HG02981 (cell line): Measurements from ENCODE around the gene COL26A1.

Experiments
- ATAC-seq: cut with Tn5 transposase; IDR thresholded peaks from one replicate; pipeline ENCODE4 v1.9.1; 2021; ENCODE audit warnings: mild to moderate bottlenecking, moderate library complexity; ENCODE audit not compliant: unreplicated experiment

Gene COL26A1

DNA sequence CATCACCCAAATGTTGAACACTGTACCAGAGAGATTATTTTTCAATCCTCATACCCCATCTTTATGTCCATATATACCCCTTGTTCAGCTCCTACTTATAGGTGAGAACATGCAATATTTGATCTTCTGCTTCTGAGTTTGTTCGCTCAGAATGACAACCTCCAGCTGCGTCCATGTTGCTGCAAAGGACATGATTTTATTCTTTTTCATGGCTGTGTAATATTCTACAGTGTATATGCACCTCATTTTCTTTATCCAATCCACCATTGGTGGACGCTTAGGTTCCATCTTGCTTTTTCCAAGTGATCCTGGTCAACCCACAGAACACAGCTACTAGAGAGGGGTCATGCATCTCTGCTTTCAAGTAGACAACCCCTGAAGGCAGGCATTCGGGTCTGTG is 166.9 kb downstream of the COL26A1 start:
- ATAC-seq, result no peak

DNA sequence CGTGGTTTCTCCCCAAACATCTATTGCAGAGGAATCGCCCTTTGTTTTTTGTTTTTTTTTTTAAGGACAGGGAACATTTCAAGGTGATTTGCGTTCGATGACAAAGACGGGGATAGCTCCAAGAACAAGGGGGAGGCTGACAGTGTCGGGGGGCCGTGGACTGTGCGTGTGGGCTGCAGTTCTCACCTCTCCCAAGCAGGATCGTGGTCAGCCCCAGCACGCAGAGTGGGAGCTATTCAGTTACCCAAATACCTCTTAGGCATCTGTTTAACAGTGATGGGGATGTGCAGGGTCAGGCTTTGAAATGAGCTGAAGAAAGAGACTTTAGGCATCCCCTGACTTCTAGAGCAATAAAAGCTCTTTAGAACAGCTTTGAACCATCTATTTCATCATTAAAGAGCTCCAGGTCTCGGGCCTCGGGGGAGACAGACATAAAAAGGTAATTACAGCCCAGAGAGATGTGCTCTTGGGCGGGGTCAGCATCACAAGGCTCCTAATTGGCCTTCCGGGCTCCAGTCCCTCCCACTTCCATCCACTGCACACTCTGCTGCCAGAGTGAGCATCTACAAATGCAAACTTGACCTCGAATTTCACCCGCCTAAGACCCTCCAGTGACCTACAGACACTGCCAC is 169.2 kb downstream of the COL26A1 start:
- no peak for ATAC-seq

DNA sequence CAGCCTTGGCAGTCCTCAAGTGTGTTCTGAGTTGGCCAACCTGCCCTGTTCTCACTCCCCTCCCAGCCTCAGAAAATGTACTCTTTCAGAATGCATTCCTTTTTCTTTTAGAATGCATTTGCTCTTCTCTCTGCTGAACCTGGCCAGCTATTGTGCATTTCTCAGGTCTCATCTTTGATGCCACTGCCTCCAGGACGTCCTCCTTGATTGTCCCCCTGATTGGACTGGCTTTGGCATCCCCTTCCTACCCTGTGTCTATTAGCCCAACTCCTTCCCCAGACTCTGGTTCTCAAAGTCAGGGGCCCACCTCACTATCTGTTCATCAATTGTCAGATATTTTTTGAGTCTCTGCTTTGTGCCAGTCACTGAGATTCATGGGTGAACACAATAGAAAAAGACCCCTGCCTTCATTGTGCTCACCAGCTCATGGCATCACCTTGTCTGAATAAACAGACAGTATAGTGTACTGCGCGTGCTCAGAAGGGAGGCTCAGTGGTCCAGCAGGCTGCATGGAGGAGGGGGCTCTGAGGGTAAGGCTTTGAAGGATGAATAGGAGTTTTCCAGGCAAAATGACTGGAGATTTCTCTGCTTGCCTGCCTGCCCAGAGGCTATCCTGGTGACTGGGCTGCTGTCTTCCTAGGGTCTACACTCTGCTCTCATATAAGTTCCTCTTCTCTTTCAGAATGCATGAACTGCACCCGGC is 169.9 kb downstream of the COL26A1 start:
- ATAC-seq, result no peak

DNA sequence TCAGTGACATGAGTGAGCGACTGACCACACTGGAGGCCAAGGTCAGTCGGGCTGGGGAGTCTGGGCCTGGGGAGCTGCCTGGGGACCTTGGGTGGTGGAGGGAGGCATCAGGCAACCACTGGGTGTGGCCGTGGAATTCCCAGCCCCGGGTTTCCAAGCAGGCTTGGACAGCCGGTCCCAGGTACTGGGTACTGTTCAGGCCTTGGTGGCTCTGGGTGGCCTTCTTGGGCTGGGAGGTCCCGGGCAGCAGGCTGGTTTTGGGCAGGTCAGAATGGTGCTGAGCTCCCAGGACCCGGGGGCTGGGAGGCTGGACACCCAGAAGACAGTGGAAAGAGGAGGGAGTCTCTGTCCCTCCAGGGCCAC is 170.4 kb downstream of the COL26A1 start:
- ATAC-seq, result no peak

DNA sequence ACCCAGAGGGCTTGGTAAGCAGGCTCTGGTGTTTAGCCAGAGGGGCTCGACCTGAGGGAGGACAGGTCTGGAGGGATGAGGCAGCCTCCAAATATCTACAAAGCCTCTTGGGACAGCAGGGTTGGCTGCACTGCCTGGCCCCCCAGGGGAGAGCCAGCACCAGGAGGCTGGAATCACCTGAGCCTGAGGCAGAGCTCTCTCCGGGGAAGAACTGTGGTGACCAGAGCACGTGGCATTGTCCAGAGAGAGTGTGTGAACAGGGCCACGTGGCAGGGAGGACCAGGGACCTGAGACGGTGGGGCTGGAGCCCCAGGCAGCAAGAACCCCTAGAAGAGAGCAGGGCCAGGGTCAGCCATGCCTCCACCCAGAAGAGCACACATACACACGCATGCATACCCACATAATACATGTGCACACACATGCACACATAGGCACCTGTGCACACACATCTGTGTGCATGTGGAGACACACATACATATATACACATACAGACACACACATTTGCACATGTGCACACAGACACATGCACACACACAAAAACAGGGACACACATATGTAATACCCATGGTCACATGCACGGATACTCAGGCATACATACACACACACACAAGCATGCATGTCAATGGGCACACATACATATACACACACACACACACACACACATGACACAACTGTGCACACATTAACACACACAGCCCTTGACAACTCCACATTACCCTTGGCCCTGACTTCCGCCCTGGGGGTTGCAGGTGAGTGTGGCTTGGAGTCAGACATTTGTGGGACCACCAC is 171.5 kb downstream of the COL26A1 start:
- ATAC-seq, result no peak

DNA sequence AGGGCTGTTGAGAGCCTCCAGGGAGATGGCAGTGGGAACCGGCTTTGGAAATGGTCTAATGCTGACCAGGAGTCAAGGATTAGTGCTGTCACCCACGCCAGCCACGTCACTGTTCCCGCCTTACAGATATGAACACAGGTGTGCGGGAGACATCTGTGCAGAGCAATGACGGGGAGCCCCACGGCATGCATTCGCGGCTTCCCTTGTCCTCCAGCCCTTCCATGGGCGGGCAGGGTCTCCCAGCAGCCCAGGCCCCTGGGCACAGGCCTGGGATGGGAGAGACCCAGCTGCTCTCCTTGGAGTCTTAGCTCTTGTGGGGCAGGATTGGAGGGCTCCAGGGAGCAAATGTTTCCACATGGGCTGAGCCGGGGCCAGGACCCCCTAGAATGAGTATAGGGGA is 172.2 kb downstream of the COL26A1 start:
- no peak for ATAC-seq

DNA sequence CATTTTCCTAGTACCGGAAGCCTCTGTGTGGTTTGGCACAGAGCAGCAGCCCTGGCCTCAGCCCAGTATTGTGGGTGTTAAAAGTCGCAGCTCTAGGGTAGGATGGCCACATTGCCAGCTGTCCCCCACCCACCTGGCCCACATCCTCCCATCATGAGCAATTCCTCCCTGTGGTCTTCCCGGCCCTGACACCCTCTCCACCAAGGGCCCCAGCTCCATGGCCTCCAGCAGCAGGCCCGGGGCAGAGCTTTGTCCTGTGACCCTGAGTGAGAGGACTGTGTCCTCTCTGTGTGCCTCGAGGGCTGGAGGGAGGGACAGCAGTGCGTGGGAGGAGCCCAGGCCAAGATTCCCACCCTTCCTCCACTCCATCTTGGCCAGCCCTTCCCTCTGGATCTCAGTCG is 172.7 kb downstream of the COL26A1 start:
- ATAC-seq, result no peak

DNA sequence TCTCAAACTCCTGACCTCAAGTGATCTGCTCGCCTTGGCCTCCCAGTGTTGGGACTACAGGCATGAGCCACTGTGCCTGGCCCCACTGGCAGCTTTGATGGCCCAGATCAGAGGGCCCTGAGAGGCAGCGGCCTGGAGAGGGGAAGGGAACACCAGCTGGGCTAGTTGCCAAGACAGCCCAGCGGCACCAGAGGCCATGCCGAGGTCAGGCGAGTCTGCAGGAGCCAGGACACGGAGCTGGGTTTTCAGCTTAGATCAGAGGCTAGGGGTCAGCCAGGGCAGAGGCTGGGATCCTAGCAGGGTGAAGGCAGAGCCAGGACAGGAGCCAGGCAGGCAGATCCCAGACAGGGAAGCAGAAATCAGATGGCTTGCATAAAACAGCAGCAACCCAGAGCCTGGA is 173.6 kb downstream of the COL26A1 start:
- ATAC-seq, result no peak

DNA sequence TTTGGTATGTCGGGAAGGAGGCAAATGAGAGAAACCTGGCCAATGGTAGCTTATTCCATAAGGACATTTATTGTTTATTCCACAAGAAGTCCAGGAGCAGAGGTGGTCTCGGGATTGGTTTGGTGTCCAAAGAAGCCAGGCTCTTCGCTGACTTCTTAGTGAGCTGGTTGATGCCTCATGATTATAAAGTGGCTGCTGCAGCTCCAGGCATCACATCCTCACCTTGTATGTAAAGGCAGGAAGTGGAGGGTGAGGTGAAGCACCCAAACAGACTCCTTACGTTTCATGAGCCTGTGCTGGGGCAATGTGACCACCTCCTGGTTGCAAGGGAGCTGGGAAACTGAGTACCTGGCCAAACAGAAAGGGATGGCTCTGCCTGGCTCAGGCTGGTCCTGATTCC is 174.0 kb downstream of the COL26A1 start:
- ATAC-seq, result no peak

DNA sequence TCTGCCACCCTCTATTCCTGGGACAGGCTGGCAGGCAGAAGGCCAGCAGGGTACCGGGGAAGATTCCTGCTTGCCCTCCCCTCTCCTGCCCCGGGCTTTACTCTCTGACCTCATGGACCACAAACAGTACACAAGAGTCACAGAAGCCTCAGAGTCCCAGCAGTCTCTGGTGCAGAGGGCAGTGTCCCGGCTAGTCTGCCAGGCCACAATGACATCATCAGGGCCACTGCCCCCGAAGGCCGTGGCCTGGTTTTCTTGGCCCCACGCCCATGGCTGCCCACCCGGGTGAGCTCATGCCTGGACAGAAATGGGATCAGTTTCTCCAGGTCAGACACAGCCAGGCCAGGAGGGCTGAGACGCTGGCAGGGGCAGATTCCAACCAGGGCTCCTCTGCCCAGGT is 174.5 kb downstream of the COL26A1 start:
- no peak for ATAC-seq

DNA sequence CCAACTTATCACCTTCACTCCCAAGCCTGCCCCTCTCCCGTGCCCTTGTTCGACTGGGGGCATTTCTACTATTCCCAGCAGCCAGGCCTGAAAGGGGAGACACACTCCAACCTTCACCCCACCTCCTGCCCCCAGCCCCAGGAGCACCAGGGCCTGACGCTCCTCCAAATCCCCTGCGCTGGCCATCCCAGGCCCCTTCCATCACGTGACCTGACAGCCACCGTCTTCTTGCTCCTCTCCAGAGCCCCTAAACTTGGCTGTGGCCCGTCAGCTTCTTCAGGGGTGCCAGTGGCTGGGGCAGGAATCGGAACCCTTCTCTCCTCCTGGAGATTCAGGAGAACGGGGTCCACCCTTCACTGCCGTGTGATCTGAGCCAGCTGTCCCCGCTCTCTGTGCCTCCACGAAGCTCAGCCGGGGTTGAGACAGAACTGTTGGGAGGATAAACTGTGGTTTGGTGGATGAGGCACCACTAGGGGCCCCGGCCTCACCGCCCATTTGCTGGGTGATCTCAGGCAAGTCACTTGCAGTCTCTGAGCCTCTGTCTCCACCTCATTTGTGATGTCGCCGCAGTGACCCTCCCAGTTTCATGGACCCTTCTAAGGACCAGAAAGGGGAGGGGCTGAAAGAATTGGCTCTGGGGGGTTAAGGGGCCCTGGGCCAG is 175.4 kb downstream of the COL26A1 start:
- ATAC-seq, result no peak

DNA sequence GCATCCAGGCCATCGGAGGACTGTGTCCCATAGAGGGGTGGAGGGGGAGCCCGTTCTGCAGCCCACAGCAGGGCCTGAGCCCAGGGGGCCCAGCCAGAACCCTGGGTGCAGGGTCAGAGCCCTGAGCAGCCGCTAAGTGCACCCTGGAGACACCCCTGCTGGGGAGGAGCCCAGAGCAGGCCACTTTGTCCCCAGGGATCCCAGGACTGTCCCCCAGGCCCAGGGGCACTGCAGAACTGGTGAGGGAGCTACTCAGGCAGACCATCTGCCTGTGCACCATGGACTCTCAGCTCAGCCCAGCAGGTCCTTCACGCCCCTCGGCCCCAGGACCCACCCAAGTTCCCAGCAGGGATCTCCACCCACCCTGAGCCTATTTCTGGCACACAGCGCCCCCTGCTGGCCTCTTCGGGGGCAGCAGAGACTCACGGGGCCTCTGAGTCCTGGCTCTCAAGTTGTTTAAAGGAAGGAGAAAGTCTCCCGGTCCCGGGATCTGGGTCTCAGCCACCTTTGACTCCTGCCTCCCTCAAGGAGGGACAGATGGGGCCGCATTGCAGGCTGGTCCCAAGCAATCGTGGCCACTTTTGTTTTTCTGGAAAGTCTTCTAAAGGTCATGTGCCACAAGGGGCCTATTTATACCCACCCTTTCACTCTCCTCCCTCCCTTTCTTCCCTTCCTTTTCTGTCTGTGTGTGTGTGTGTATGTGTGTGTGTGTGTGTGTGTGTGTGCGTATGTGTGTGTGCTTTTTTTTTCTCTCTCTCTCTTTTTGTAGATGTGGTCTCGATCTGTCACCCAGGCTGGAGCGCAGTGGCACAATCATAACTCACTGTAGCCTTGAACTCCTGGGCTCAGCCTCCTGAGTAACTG is 176.2 kb downstream of the COL26A1 start:
- ATAC-seq, result no peak

DNA sequence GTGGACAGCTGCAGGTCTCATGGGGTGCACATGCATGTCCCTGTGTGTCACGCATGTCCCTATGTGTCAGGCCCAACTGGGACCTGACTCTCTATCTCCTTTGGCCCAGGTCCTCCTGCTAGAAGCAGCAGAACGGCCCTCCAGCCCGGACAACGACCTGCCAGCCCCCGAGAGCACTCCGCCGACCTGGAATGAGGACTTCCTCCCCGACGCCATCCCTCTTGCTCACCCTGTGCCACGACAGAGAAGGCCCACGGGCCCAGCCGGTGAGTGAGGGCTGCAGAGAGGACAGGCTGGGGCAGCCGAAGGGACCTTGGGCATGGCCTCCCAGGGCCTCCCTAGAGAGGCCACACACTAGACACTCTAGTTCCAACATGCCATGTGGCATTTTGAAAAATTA is 177.1 kb downstream of the COL26A1 start:
- no peak for ATAC-seq

DNA sequence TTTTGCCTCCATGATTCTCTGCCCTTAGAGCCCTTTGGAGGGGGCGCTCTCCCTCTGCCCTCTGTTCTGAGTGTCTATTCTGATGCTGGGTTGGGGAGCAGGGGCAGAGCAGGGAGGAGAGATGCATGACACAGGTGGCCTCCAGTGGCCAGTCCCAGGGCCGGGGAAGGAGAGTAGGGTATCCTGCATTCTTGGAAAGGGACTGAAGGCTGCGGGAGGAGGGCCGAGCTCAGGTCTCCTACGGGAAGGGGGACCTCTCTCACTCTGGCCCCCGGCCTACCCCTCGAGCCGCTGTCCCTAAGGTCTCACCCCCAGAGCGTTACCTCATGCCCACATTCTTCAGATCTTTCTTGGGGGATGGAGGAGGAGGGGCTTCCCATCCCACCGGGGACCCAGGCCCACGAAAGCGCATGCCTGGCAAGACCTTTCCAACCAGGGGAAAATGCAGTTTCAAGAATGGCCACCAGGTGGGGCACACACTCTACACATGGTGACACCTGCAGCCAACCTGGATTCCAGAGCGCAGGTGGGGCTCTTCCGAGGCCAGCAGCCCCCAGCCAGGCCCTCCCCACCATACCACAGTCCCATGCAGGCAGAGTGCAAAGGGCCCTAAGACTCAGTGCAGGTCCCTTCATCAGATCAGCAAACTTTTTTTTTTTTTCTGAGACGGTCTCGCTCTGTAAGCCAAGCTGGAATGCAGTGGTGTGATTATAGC is 180.0 kb downstream of the COL26A1 start:
- ATAC-seq, result no peak

DNA sequence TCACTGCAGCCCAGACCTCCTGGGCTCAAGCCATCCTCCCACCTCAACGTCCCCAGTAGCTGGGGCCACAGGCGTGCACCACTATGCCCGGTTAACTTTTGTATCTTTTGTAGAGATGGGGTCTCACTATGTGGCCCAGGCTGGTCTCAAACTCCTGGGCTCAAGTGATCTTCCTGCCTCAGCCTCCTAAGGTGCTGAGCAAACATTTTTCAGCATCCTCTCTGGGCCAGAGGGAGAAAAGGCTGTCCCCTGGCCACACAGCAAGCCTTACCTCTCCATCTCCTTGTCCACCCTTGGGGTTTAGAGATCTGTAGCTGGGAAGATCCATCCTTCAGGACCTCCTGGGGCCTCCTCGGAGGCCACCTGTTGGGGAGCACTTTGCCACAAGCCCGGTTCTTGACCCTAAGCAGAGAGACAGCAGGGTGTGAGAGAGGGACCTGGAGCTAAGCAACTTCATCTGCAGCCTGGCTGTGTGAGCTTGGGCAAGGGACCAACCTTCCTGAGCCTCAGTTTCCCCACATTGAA is 180.6 kb downstream of the COL26A1 start:
- ATAC-seq, result no peak

DNA sequence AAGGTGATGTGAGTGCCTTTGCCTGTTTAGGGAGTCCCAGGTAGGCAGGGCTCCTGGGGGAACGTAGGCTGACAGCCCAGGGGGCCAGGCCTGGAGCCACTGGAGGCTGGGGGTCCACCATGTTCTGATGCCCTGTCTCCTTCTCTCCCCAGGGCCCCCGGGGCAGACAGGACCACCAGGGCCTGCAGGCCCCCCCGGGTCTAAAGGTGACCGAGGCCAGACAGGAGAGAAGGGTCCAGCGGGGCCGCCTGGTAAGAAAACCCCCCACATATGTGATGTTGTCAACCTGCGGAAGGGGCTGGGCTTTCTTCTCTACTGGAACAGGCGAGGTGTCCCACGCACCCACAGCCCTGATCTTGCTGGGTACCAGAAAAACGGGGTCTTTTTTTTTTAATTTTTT is 181.2 kb downstream of the COL26A1 start:
- ATAC-seq, result no peak

DNA sequence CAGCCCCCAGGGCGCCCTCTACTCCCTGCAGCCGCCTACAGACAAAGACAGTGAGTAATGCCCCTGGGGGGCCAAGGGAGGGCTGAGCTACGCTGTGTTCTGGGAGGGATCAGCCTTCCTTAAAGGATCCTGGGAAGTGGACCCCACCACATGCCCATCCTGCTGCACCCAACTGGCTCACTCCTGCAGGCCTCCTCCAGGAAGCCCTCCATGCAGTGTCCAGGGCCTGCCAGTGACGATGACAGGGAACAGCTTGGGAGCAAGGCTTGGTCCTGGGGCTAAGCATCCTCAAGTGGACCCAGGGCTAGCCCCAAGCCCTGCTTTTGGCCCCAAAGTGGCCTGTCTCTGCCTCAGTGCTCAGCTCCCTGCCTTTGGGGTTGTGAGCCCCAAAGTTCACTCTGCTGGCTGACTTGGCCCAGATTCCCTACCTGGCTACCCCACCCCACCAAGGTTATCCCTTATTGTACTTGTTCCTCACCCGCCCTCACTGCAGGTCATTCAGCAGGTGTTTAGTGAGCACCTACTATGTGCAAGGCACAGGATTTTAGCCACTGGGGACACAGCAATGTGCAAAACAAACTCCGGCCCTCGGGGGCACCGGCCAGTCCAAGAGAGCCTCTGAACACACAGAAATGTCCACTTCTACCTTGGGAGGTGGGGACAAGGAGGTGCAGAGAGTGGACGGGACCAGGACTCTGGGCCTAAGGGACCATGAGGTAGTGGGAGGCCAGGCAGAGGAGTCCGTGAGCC is 182.9 kb downstream of the COL26A1 start:
- no peak for ATAC-seq

DNA sequence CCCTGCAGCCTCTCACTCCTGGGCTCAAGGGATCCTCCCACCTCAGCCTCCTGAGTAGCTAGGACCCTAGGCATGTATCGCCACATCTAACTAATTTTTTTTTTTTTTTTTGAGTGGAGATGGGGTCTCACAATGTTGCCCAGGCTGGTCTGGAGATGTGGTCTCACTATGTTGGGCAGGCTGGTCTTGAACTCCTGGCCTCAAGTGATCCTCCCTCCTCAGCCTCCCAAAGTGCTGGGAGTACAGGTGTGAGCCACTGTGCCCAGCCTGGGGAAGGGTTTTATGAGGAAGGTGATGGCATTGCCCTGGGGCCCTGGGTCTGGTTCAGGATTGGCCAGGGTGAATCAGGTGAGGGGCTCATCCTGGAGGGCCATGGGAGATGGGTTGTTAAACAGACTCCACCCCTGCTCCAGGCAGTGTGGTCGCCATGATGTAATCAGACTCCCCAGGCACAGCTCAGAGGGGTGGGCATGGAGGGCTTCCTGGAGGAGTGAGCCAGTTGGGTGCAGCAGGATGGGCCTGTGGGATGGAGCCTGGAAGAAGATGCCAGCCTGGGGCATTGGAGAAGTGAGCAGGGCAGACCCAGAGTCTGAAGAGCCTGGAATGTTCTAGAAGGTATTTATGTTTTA is 183.7 kb downstream of the COL26A1 start:
- no peak for ATAC-seq
